NCI-H345 treated with DMSO at 0.1 percent for 48 hours (cell line): ENCODE data around the gene RDH13.
"Not testable (repeated sequence)": the region's sequence is repeated elsewhere in the genome, so short reads cannot be mapped to it uniquely, and the experiment has no call there.

Source experiments
- DNase-seq: peaks from one replicate; lab custom pipeline; 2025; ENCODE audit not compliant: unreplicated experiment; lab: John Stamatoyannopoulos, UW

The RDH13 gene

DNA sequence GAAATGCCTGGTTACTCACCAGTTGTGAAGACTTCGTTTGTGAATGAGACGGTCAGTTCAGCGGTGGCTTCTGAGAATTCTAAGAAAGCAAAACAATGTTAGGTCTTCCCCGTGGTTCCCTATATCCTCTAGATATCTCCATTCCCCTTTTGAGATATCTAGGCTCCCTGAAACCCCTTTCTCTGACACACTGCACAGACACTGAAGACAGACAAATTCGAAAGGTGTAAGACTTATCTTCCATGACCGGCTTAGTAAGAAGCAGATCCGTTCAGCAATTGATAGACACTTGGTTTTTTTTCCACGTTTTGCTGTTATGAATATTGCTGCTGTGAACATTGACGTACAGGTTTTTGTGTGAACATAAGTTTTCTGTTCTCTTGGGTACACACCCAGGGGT, 44.3 kb downstream of the RDH13 start:
- DNase-seq, result no peak

DNA sequence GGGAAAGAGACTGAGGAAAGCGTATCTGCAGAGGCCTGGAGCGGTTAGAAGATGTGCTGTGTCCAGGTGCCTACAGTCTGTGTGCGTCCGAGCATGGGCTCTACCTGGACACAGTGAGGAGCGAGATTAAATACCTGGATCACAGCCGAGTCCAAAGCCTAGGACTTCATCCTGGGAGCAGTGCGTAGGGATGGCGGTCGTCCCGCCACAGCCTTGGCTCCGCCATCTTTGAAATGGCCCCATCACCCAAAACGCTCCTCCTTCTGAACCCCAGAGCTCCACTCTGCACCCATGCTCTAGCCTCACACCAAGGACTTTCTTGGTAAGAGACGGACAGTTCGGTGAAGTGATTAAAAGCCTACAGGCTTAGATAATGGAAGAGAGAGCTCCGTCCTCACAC, 44.7 kb downstream of the RDH13 start:
- no peak for DNase-seq

DNA sequence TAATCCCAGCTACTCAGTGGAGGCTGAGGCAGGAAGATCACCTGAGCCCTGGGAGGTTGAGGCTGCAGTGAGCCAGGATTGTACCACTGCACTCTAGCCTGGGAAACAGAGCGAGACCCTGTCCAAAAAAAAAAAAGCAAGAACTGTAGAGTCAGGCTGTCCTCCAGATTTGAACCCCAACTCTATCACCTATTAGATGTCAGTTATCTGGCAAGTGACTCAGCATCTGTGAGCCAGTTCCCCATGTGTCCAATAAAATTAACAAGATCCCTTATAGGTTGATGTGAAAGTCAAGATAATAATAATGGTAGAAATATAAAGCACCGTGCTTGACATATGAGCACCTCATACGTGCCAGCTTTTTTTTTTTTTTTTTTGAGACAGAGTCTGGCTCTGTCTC, 46.9 kb downstream of the RDH13 start:
- DNase-seq, result no peak

DNA sequence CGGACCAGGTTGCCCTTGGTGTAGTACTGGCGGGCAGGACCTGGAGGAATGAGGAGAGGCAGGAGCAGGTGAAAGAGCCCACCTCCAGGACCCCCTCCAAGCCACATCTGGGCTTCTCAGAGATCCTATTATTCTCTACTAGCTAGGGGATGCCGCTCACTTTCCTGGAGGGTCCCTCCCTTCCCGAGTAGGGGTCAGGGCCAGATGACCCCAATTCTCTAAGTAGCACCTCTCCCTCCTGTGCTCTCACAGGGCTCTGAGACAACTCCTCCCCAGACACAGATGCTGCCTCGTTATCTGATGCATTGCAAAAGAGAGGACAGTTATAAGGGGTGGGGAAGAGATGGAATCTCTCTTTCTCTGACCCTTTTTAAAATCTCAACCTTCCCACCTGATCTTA, 47.8 kb downstream of the RDH13 start:
- DNase-seq, result no peak

DNA sequence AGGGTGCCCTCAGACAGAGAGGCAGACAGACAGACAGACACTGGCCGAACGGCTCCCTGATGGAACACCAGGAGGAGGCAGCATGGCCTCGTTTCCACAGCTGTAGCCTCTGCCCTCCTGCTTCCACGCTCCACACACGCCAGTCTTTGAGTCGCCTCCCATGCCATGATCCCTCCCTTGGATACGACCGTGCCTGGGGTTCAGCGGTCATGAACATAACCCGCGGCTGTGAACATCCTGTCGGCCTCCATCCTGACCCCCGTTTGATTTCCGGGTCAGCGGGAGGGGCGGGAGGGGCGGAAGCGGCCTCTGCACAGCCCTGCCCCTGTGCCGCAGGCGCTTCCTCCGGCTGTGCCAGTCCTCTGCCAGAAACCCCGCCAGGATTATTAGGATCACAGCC, 48.2 kb downstream of the RDH13 start:
- no peak for DNase-seq

DNA sequence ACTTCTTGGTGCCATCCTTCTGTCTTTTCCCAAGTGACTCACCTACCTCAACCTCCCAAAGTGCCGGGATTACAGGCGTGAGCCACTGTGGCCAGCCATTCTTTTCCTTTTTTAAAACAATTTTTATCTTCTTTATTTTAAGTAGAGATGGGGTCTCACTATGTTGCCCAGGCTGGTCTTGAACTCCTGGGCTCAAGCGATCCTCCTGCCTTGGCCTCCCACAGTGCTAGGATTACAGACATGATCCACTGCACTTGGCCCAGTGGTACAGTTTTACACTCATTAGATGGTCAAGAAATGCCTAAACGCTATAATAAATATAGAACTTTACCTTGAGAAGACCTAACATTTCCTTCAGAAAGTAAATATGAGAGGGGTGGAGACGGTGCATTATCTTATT, 49.4 kb downstream of the RDH13 start:
- DNase-seq, result no peak

DNA sequence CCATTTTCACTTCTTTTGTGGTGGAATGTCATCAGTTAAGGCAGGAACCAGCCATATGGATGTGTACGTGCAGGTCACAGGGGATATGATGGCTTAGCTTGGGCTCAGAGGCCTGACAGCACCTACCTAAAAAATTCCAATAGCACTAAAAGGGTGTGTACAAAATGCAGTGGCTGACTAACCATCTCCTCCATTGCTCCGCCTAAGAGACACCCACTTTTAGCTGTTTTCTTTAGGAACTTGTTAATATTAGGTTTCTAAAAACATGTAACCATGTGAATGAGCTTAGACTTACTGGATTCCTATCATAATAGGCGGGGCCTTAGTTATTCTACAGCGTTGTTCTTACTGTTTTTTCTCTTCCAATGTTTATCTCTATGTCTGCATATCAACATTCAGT, 50.6 kb downstream of the RDH13 start:
- no peak for DNase-seq

DNA sequence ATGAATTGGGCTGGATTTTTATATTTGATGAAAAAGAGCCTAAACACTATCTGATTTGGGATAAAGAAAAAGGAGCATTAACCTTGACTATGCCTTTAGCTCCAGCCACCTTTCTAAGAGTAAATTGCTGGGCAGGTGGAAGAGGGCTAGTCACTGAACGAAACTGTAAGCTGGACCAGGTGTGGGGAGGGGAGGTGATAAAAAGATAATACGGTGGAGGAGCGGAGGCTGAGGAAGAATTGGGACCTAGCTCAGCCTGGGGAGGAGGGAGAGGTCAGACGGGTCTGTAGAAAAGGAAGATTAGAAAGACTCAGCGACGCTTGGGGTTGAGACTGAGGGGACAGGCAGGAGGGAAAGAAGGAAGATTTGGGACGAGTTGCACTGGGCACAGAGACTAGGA, 52.4 kb downstream of the RDH13 start:
- not testable (repeated sequence) for DNase-seq

DNA sequence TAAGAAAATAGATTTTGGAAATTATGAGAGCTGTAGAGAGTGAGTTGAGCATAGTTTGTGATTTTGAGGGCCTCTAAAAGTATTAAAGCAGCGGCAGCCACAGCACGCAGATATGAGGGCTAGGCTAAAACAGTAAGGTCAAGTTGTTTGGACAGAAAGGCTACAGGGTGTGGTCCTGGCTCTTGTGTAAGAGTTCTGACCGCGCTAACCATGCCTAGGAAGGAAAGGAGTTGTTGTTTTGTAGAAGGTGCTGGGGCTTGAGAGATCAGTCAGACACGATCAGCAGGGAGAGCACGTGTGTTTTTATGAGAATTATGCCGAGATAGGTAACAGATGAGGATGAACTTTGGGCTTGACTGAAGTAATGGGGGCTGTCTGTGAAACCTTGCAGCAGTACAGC, 54.2 kb downstream of the RDH13 start:
- DNase-seq, result not testable (repeated sequence)

DNA sequence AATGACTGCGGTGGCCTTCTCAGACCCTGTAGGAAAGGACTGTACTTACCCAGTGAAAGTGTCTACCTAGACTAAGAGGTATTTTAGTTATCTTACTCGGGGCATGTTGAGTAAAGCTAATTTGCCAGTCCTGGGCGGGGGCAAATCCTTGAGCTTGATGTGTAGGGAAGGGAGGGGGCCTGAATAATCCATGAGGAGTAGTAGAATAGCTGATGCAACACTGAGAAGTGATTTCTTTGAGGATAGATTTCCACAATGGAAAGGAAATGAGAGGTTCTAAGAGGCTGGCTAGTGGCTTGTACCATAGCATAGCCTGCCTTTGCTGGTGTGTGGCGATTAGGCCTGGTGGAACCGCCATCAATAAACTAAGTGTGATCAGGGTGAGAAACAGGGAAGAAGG, 54.8 kb downstream of the RDH13 start:
- DNase-seq, result not testable (repeated sequence)

DNA sequence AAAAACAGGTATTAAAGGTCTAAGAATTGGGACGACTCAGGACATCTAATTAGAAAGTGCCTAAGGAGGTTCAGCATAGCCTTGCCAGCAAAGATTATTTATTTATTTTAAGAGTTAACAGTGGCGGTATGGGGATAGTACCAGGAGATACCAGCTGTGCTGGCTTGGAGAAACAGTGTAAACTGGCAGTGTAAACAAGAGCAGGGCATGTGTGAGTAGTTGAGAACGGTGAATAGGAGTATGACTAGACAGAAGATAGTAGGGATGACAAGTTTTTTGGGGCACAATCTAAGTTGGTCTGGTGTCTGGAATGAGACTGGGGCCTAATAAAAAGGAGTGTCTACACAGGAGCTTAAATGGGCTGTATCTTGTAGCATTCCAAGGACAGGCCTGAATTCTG, 55.4 kb downstream of the RDH13 start:
- not testable (repeated sequence) for DNase-seq

DNA sequence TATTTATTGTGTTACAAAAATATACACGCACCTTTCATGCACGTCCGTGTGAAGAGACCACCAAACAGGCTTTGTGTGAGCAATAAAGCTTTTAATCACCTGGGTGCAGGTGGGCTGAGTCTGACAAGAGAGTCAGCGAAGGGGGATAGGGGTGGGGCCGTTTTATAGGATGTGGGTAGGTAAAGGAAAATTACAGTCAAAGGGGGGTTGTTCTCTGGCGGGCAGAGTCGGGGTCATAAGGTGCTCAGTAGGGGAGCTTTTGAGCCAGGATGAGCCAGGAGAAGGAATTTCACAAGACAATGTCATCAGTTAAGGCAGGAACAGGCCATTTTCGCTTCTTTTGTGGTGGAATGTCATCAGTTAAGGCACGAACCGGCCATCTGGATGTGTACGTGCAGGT, 56.2 kb downstream of the RDH13 start:
- DNase-seq, result not testable (repeated sequence)

DNA sequence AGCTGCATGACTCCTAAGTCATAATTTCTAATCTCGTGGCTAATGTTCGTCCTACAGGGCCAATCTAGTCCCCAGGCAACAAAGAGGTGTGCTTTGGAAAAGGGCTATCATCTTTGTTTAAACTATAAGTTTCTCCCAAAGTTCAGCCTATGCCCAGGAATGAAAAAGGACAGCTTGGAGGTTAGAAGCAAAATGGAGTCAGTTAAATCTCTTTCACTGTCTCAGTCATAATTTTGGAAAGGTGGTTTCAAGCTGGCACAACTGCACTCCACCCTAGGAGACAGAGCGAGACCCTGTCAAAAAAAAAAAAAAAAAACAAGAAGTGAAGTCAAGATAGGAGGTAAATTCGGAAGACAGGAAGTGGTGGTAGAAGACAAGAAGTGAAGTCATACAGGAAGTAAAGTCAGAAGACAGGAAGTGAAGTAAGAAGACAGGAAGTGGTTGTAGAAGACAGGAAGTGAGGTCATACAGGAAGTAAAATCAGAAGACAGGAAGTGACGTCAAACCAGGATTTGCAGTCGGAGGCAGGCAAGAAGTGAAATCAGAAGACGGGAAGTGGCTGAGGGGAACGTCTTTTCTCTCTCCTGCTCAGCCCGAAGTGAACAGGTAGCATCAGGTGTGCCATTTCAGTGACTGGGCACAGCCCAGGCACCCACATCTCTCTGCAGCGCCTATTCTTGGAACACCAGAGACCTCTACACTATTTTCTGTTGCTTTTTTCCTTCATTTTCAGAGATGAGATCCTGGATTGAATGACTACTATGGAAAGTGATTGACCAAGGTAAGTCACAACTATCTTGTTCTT, 57.1 kb downstream of the RDH13 start:
- DNase-seq, result no peak

DNA sequence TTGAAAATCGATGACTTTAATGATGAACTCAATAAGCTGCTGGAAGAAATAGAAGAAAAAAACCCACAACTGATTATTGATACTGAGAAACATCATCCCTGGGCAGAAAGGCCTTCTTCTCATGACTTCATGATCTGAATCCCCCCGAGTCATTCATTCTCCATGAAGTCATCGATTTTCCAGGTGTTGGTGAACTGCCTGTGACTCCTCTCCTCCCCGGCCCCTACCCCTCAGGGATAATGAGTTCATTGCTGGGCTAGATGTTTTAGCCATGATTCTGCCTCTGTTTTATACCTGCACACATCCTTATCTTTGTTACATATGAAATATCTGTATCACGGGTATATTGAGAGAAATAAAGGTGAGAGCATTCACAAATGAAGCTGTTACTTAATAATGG, 62.2 kb downstream of the RDH13 start:
- DNase-seq, result no peak

DNA sequence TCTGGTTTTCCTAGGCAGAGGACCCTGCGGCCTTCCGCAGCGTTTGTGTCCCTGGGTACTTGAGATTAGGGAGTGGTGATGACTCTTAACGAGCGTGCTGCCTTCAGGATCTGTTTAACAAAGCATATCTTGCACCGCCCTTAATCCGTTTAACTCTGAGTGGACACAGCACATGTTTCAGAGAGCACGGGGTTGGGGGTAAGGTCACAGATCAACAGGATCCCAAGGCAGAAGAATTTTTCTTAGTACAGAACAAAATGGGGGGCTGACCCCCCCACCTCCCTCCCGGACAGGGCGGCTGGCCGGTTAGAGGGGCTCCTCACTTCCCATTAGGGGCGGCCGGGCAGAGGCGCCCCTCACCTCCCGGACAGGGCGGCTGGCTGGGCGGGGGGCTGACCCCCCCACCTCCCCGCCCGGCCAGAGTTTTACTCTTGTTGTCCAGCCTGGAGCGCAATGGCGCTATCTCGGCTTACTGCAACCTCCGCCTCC, 64.2 kb downstream of the RDH13 start:
- not testable (repeated sequence) for DNase-seq

DNA sequence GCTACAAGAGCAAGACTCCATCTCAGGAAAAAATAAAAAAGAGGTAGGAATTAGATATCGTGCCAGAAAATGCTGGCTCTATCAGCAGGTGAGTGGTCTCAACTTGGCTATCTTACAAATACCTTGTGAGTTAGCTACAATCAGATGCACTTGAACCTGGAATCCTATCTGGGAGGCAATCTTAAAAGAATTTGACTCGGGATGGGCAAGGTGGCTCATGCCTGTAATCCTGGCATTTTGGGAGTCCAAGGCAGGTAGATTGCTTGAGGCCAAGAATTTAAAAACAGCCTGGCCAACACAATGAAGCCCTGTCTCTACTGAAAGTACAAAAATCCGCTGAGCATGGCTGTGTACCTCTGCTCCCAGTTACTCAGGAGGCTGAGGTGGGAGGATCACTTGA, 67.4 kb downstream of the RDH13 start:
- DNase-seq, result no peak
